T-helper 2 cell treated with Interferon-gamma antibody and Interleukin-4, amounts not matched to agents 100 ng/mL and 5 ng/mL, for 36 hours (primary cell): ENCODE data around the gene ADGRV1. TPM values are rescaled to one million over a fixed set of nuclear protein-coding genes. Genes with fewer than 3 reads are reported as not detected.
"Not testable (repeated sequence)": the region's sequence is repeated elsewhere in the genome, so short reads cannot be mapped to it uniquely, and the experiment has no call there.

Source experiments
- intact Hi-C: fragments of 100-400 bp; cut with micrococcal nuclease; formaldehyde crosslinking; loops from one replicate; pipeline ENCODE4 v1.15.1; 2023
- total RNA-seq: library from RNA; stranded (reverse); gene quantifications from 2 replicates; pipeline ENCODE4 v1.2.3, GENCODE V29; 2022

Gene ADGRV1
- total RNA-seq, 1 donor from 2014 or later: 0.02 TPM

DNA sequence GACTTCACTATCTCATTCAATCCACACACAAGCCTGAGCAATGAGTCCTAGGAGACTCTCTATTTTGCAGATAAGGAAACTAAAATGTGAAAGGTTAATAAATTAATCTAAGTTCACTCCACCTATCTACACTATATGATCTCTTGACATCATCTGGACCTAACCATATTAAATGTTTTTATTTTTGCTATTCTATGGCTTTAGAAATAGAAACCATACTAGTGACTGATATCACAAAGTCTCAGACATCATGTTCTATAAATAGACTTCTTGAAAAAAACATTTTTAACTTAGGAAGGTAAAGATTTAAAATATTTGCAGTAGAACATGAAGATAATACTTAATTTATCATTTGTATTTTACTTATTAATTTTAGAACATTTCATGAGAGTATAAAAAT lies 9.4 kb upstream of the ADGRV1 start:
- intact Hi-C loops: no loop called here

DNA sequence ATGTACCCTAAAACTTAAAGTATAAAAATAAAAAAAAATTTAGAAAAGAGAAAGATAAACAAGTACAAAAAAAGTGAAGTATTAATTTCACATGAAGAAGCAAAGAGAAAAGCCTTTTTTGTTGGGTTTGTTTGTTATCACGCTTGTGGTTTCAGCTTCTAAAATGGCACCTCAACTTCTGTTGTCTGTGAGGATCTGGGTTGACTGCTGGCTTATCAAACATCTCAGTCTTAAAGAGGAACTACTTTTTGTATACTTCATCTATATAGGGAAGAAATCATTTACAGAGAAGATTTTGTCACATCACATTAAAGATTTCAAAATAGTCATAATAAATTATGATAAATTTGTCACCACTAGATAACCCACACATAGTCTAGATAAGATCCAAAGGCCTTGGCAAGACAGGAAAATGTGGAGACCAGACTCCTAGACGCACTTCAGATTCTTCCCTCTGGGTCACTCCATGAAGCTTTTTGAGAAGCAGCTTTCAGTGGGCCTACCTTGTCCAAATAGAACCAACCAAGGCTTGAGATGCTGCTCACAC lies 8.8 kb upstream of the ADGRV1 start:
- intact Hi-C loops: no loop called here

DNA sequence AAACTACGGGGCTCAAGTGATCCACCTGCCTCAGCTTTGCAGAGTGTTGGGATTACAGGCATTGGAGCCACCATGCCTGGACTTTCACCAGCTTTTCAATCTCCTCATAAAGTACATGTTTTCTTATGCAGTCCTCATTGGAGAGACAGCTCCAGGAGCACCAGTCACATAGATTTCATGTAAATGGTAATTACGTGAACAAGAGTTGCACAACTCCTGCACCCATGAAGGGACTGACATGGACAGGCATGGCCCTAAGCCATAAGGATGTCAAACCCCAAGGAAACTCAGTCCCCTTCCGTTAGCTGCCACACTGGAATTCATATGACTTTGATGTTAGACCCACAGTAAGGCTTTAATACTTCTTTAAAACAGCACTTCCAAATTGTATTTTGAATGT lies 7.6 kb upstream of the ADGRV1 start:
- intact Hi-C loops: no loop called here

DNA sequence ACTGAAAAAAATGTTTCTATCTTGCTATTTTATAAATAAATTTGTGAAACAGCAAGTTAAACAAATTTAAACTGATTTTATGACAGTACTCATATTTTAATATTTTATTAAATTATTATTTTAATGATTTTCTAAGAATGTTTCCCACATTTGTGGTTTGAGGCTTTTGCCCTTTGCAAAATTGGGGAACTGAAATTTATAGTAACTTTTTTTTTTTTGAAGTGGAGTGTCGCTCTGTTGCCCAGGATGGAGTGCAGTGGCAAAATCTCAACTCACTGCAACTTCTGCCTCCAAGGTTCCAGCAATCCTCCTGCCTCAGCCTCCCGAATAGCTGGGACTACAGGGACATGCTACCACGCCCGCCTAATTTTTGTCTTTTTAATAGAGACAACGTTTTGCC lies 7.2 kb upstream of the ADGRV1 start:
- intact Hi-C loops: no loop called here

DNA sequence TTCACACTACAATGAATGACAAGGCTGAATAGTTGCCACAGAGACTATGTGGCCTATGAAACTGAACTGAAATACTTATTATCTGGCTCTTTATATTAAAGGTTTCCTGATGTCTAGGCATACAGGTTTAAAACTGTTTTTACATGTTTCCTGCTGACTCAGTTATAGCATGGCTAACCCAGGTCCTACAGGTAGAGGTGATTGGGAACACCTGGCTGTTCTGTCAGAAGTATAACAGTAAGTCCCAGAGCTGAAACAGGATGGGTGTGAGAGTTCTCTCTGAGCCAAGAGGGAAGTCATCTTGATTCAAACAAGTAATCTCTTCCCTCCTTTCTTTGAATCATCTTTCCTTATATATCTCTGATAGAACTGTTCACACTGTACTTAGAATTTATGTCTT lies 4.9 kb upstream of the ADGRV1 start:
- intact Hi-C loops: no loop called here

DNA sequence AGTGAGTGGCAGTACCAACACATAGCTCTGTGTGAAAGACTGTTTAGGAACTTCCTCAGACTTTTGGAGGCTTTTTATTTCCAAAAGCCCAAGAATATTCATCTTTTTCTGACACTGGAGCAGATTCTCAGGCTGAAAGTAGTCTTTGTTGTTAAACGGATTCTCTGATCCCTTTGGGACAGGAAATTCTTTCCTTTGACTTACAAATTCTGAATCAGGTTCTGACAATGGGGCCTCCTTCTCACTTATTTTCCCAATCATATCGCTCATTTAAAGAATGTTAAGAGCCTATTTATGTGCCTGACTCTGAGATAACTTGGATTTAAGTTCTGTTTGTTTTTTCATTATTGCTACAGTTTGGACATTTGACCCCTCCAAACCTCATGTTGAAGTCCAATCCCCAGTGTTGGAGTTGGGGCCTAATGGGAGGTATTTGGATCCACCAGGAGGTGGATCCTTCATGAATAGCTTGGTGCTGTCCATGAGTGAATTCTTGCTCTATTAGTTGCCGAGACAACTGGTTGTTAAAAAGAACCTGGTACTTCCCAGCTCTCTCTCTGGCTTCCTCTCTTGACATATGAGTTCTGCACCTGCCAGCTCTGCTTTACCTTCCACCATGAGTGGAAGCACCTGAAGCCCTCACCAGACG lies 4.1 kb upstream of the ADGRV1 start:
- intact Hi-C loops: no loop called here

DNA sequence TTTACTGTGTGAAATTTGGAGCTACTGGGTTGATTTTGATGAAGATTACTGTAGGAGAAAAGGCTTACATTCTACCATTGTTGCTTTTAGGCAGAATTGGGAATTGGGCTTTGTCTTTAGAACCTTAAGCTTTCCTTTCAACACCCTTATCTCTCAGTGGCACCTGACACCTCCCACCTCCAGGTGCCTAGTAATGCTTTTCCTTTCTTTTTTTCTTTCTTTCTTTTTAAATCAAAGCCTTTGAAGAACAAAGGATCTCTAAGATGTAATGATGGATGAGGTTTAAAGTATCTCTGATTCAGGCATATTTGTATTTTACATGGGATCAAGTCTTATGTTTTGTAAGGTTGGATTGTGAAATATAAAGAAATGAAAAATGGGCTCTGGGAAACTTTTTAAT lies 2.9 kb upstream of the ADGRV1 start:
- intact Hi-C loops: no loop called here

DNA sequence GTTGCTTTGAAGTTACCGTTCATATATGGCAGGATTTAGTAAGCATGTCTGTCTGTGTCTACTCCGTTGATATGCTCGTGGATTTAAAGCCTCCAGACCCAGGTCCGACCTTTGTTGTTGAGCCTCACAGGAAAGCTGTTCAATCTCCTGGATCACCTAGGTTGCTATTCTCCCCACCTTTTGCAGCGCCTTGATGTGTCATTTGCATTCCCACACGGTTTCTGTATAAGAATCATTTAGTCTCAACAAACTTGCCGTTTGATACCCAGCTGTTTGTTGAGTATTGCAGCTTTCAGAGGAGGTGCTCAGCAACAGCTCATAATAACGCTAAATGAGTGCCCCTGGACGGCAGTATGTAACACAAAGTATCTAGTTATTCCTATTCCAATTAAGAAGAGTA lies 1.2 kb upstream of the ADGRV1 start:
- intact Hi-C loops: no loop called here

DNA sequence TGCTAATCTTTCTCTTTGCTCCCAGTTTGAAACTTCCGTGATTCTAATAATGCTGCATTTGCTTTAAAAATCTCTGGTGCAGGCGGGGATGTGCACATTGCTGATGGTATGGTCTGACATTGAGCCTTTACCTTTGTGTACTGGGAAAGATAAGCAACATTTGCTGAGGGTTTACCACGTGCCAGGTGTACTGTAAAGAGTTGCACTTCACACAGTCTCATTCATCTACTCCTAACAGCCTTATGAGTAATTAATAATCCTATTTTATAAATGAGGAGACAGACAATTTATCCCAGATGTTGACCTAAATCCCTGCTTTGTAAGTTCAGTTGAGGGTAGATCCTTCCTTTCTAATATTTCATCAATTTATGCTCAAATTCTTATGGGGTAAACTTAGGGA lies 726 bp upstream of the ADGRV1 start:
- intact Hi-C loops: no loop called here

DNA sequence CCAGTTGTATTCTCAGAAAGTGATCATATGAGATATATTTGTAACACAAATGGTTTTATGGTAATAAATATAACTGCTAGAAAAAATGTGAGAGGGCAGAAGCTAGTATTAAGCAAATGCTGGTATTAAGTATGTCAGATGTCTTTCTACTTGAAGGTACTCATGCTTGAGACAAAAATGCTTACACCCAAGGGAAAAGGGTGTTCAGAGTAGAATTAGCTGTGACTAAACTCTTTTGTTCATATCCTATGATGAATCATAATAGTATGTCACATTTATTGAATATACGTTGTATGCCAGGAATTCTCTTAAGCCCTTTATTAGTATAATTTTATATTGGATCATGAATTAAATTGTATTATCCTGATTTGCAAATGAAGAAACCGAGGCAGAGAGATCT lies 2.2 kb downstream of the ADGRV1 start:
- intact Hi-C loops: no loop called here

DNA sequence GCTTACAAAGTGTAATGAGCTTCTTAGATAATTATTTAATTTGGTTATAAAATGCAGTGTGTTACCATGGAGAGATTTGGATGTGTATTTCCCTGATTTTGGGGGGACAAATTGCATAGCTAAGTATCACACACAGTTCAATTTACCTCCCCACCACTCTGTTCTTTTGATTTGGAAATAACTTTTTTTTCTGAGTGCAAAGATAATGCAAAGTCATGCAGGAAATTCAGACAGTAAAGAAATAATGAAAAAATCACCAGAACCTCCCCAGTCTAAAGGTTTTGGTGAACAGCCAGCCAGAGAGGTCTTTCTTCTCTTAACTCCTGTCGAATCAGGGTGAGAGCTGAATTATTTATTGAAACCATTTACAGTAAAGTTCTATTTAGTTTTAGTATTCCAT lies 3.2 kb downstream of the ADGRV1 start:
- intact Hi-C loops: no loop called here

DNA sequence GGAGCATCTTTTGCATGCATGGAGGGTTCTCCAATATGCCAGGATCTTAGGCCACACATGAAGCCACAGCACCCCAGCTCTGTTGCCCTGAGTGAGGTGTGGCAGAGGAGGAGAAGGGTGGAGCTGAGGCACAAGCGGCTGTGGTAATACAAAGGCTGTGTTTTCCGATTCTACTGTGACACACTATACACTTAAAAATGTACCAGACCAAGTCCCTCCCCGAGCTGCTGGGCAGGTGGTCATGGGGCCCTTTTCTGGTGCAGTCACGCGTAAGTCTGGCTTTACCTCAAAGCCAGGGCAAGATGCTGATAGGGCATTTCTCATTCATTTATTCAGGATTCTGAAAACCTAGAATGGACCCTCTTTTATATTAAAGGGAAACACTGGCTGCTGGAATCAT lies 3.7 kb downstream of the ADGRV1 start:
- intact Hi-C loops: no loop called here

DNA sequence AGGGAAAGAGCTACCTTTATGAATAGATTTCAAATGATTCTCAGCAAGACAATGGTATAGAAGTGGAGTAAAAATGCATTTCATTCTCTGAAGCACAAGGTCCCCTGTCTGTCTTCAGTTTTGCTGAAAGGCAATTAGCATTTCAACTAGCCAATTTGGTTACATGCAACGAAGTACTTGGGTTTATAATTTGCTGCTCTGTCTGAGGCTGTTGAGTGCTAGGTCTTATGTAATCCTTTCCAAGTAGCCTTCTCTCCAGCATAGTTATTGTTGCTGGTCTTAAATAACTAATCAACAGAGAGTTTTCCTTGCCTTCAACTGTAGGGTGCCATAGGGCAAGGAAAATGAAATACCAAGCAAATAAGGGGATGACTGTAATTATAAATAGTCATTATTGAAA lies 4.5 kb downstream of the ADGRV1 start:
- intact Hi-C loops: no loop called here

DNA sequence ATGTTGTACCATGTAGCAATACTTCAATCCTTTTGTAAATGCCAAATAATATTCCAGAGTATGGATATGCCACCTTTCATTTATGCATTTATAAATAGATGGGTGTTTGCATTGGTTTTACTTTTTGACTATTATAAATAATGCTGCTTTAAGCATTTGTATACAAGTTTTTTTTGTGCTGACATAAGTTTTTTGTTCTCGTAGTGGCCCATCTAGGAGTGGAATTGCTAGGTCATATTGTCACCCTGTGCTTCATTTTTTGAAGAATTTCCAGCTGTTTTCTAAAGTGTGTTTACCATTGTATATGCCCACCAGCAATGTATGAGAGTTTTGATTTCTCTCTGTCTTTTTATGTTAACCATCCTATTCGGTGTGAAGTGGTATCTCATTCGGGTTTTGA lies 6.9 kb downstream of the ADGRV1 start:
- intact Hi-C loops: no loop called here

DNA sequence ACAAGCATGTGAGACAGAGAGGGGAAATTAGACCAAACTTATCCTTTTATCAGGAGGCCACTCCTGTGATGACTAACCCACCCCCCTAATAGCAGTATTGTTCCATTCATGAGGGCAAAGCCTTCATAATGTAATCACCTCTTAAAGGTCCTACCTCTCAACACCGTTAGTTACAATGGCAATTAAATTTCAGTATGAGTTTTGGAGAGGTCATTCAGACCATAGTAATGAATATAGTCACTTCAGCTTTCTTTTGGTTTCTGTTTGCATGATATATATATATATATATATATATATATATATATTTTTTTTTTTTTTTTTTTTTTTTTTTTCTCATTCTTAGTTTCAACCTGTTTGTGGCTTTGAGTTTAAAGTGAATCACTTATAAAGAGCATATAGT lies 10.5 kb downstream of the ADGRV1 start:
- intact Hi-C loops: no loop called here

DNA sequence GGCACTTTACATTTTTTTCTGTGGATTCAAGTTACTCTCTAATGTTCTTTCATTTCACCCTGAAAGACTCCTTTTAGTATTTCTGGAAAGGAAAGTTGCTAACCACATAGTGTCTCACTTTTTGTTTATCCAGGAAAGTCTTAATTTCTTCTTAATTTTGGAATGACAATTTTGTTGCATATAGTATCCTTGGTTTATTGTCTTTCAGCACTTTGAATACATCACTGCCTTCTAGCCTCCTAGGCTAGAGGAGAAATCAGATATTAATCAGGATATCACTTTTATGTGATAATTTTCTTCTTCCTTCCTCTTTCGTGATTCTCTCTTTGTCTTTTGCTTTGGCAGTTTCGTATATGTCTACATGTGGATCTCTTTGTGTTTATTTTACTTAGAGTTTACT lies 11.4 kb downstream of the ADGRV1 start:
- intact Hi-C loops: no loop called here

DNA sequence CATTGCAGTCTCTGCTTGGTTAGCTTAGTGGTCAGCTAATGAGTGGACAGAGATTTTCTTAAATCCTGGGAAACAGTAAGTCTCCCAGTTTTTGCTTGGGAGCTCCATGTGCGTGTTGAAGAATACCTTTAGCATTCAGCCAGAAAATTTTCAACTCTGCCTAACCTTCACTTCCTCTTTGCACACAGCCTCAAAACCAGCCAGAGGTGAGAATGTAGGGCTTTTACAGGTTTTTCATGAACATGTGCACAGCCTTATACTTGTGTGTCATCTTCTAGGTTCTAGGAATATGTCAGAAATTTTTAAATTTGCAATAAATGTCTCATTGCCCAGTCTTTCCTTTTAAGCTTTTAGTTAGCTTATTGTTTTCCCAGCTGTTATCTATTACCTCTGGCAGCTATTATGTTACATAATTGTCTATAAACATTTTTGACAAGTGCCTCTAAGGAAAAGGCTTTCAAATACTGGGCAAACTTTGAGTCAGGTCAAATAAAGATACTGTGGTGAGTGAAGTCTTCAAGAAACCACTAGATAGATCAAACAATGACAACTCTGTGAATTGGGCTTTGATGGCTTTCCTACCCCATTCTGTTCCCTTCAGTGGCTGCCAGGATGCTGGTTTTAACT lies 12.7 kb downstream of the ADGRV1 start:
- intact Hi-C loops: no loop called here

DNA sequence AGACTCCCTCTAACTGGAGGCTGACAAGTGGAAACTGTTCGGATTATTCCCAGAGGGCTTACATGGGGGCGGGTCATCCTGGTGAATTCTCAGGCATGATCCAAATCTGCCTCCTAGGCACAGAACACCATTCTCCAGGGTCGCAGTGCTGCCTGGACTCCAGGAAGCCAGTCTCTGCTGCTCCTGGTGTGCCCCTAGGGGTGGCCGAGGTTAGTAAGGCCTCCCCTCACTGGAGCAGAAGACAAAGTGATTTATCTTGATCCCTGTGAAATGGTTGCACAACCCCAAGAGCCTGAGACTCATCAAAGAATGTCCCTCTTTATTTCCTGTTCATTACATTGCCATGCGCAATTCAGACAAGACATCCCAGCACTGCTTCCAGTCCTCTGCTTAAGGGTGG lies 17.1 kb downstream of the ADGRV1 start:
- intact Hi-C loops: no loop called here

DNA sequence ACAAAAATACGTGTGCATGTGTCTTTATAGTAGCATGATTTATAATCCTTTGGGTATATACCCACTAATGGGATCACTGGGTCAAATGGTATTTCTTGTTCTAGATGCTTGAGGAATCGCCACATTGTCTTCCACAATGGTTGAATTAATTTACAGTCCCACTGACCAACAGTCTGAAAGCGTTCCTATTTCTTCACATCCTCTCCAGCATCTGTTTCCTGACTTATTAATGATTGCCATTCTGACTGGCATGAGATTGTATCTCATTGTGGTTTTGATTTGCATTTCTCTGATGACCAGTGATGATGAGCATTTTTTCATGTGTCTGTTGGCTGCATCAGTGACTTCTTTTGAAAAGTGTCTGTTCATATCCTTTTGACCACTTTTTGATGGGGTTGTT lies 18.0 kb downstream of the ADGRV1 start:
- intact Hi-C loops: not testable (repeated sequence)

DNA sequence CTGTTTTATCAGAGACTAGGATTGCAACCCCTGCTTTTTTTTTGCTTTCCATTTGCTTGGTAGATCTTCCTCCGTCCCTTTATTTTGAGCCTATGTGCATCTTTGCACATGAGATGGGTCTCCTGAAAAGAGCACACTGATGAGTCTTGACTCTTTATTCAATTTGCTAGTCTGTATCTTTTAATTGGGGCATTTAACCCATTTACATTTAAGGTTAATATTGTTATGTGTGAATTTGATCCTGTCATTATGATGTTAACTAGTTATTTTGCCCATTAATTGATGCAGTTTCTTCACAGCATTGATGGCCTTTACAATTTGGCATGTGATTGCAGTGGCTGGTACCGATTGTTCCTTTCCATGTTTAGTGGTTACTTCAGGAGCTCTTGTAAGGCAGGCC lies 21.3 kb downstream of the ADGRV1 start:
- intact Hi-C loops: not testable (repeated sequence)

DNA sequence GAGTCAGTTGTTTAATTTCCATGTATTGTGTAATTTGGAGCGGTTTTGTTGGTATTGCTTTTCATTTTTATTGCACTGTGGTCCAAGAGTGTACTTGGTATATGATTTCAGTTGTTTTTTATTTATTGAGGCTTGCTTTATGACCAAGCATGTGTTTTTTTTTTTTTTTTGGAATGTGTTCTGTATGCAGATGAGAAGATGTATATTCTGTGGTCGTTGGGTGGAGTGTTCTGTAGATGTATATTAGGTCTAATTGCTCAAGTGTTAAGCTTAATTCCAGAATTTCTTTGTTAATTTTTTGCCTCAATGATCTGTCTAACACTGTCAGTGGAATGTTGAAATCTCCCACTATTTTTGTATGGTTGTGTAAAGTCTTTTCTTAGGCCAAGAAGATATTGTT lies 23.4 kb downstream of the ADGRV1 start:
- intact Hi-C loops: no loop called here

DNA sequence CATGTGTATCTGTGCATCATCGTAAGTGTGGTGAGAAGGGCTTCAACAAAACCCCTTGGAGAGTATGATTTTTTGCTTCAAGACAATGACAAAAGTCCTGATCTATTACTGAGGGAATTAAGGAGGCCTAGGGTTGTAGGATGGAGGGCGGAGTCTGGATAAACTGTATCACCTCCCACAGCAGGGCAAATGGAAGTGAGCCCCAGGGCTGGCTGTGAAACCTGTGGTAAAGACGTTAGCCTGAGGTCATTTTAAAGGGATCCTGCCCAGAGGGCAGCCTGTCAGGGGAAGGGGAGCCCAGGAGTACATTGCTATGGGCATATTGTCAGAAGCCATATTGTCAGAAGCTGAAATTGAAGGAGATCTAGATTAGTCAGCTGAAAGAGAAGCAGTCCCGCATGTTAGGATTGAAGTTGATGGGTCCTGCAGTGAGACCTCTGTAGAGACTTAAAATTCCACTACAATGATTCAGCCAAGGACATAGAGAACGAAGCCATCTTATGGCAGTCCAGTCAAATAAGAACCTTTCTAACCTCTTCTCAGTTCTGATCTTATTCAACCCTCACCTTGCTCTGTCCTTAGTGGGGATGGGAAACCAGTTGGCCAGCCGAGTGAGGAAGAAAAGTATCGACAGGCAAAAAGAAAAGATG lies 26.9 kb downstream of the ADGRV1 start:
- intact Hi-C loops: no loop called here

DNA sequence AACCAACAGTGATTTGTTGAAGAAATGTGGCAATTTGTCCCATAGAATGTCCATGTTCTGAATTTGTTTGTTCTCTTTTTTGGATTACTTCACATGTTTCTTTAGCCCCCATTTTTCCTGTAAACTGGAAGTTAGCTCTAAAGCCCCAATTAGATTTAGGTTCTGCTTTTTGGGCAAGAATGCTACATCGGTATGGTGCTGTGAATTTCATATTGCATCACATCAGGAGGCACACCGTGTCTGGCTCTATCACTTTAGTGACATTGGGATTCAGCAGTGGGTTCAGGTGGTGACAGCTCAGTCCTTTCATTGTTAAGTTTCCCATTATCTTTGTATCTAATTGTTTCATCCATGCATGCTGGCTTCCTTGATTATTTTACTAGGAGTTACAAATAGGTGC lies 27.9 kb downstream of the ADGRV1 start:
- intact Hi-C loops: no loop called here
